Upper lobe of left lung (tissue), 4 donors: ENCODE results near the gene BCAS3.

ENCODE experiments used
- CTCF ChIP-seq, 6 experiments: fragments of 450-650 bp in 4 of 6; fragments of 200-600 bp in 2 of 6; sonication (generic) in 2 of 6; IDR thresholded peaks; one replicate each; pipeline ENCODE4 v1.5.1; 2016 to 2019; ENCODE audit warnings: antibody characterized with exemption in 6 of 6
- EP300 ChIP-seq, 4 donors: sonication (generic); formaldehyde crosslinking; IDR thresholded peaks; one replicate each; pipeline ENCODE4 v1.5.1; 2017; ENCODE audit warnings: antibody characterized with exemption in 4 of 4, control low read depth in 2 of 4
- POLR2A ChIP-seq, 4 donors: fragments of 450-650 bp; IDR thresholded peaks; one replicate each; pipeline ENCODE4 v1.5.1; 2016 to 2017; ENCODE audit warnings: antibody characterized with exemption in 4 of 4, mild to moderate bottlenecking in 2 of 4
- POLR2AphosphoS5 ChIP-seq, 2 donors: sonication (generic); formaldehyde crosslinking; IDR thresholded peaks; one replicate each; pipeline ENCODE4 v1.5.1; 2017; ENCODE audit warnings: antibody characterized with exemption in 2 of 2

DNA sequence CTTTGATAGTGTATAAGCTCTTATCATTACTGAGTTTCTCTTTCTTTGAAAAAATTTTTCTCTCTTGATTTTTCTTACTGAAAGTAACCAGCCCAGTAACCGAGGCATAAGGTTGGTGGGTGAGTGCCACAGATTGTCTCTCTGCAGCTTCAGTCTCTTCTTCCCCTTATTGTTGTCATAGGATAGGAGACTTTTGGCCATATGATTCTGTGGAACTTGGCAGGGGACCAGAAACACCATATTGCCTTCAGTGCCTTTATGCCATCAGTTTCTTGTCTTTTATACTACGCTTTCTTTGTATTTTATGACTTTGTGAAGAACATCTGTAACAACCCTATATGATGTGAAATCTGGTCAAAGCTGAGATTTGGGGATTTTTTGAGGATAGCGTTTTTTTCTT is 380.4 kb downstream of the BCAS3 start:
- TF ChIP-seq CTCF (IDR thresholded peaks at IDR 0.05) (no peak), POLR2A (IDR thresholded peaks at IDR 0.05) (no peak), EP300 (IDR thresholded peaks at IDR 0.05) (no peak), POLR2AphosphoS5 (IDR thresholded peaks at IDR 0.05) (no peak)
